SK-MEL-5 (cell line): ENCODE measurements around the gene UCK1. TPM values are rescaled to one million over a fixed set of nuclear protein-coding genes. Genes with fewer than 3 reads are reported as not detected.
A peak's percentile ranks its signal among the peaks of the same experiment; 100 is the strongest.
"Not testable (repeated sequence)": the region's sequence is repeated elsewhere in the genome, so short reads cannot be mapped to it uniquely, and the experiment has no call there.

Source experiments
- DNase-seq: peaks from one replicate; pipeline ENCODE4 v3.0.0-alpha.2; 2016; ENCODE audit warnings: low read depth, low spot score
- in situ Hi-C: cut with HindIII; loops from 2 replicates; pipeline ENCODE4 v1.10.0; 2016; ENCODE audit warnings: low sequenced_read_pairs, high pct_unique_total_duplicates, low pct_unique_long_range_greater_than_20kb
- total RNA-seq: library from RNA; depleted of rRNA; stranded (reverse); fragments of >200 nt; shearing (Covaris generic); gene quantifications from 2 replicates; pipeline ENCODE4 v1.2.3, GENCODE V29; 2014

The UCK1 gene
- total RNA-seq, 1 experiment from 2014 or later: 46.8 TPM

DNA sequence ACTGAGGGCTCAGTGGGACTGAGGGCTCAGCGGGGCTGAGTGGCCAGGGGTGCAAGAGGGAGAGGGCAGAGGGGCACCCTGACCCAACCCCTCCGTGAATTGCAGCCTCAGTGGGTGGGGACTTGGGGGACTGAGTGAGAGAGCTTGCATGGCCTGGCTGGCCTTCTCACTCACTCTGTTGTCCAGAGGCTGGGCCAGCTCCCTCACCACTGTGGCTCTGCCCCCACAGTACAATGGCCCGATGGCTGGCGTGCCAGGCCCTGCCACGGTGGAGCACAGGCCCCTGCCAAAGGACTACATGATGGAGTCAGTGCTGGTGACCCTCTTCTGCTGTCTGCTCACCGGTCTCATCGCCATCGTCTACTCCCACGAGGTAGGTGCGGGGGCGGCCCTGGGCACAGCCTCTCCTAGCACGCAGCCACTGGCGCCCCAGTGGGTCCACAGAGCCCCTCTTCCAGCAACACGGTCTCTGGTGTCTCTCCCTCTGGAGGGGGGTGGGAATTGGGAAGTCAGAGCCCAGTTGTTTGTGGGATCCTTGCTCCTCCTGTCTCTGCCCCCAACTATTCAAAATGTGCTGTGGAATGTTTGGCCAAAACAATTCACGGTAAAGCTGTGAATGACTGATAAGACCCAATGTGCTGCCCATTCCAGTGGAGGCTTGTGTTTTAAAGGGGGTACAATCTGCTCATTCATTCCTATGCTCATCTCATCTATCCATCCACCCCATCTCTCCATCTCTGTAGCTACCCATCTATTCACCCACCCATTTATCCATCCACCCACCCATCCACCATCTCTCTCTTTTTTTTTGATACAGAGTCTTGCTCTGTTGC, 25.0 kb upstream of the UCK1 start:
- in situ Hi-C loops: no loop called here
- no peak for DNase-seq

DNA sequence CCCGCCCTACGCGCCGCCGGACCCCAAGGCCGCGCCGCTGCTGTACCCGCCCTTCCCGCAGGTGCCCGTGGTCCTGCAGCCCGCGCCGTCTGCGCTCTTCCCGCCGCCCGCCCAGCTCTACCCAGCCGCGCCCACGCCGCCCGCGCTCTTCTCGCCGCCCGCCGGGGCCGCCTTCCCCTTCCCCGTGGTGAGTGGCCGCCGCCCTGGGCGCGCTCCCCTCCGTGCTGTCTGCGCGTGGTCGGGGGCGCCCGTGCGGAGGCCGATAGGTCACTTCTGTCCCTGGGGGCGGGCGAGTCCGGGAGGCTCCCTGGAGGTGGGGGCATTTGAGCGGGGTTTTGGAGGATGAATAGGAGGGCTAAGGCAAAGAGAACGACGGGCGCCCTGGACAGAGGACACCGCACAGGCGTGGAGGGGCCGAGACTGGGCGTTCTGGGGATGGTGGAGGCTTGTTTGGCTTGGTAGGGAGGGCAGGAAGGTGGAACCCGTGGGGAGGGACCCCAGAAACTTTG, 23.8 kb upstream of the UCK1 start:
- in situ Hi-C loops: no loop called here
- DNase-seq: no peak

DNA sequence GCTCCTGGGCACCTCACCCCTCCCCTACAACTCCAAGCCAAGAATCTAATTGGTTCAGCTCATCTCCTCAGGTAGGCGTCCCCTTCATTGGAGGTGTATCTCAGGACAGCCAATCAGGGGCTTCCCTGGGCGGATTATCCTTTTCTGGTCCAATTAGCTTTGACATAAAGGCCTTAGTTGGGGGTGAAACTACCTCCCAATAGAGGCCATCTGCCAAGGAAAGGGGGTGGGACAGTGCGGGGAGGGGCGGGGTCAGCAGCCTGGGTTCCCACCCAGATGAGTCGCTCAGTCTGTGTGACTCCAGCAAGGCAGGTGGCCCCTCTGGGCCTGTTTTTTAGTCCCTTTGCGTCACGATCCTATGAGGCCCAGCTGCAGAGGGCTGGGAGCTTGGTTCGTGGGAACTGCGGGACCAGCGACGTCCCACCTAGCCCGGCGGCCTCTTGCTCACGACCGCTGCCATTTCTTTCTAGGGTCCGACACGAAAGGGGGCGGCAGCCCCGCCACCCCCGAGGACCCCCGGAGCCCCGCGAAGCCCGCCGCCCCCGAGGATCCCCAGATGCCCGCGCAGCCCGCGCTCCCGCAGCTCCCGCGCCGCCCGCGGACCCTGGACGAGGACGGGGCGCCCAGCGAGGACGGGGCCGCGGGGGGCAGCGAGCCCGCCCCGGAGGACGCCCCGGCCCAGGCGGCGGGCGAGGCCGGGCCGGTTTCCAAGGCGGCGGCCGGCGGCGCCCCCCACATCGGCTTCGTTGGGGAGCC, 23.2 kb upstream of the UCK1 start:
- in situ Hi-C loops: no loop called here
- no peak for DNase-seq

DNA sequence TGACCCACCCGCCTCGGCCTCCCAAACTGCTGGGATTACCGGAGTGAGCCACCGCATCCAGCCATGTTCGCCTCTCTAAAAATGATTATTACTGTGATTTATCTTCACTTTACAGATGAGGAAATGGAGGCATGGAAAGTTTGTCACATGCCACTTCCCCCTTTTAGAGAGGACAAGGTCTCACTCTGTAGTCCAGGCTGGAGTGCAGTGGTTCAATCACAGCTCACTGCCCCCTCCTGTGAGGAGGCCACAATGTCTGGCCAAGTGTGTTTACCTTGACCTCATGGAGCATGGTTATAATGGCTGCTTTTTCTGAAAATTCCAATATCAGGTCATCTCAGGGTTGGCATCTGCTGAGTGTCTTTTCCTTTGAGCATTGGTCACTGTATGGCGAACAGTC, 21.0 kb upstream of the UCK1 start:
- in situ Hi-C loops: no loop called here
- no peak for DNase-seq

DNA sequence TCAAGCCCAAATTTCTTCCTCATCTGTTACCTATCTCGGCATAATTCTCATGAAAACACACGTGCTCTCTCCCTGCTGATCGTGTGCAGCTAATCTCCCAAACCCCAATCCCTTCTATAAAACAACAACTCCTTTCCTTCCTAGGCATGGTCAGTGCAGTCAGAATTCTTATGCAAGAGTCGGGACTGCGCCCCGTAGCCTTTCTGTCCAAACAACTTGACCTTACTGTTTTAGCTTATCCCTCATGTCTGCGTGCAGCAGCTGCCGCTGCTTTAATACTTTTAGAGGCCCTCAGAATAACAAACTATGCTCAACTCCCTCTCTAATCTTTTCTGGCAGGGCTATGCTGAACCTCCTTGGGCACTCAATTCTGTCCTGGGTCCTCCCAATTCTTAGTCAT, 19.4 kb upstream of the UCK1 start:
- in situ Hi-C loops, DNase-seq: not testable (repeated sequence)

DNA sequence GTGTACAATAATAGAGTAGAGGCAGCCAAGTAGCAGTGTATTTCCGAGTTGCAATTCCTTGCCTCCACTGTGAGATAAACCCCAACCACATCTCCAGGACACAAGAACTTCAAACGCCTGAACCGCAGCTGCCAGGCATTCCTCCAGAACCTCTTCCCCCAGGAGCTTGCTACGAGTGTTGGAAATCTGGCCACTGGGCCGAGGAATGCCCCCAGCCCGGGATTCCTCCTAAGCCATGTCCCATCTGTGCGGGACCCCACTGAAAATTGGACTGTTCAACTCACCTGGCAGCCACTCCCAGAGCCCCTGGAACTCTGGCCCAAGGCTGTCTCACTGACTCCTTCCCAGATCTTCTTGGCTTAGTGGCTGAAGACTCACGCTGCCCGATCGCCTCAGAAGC, 18.1 kb upstream of the UCK1 start:
- in situ Hi-C loops, DNase-seq: not testable (repeated sequence)

DNA sequence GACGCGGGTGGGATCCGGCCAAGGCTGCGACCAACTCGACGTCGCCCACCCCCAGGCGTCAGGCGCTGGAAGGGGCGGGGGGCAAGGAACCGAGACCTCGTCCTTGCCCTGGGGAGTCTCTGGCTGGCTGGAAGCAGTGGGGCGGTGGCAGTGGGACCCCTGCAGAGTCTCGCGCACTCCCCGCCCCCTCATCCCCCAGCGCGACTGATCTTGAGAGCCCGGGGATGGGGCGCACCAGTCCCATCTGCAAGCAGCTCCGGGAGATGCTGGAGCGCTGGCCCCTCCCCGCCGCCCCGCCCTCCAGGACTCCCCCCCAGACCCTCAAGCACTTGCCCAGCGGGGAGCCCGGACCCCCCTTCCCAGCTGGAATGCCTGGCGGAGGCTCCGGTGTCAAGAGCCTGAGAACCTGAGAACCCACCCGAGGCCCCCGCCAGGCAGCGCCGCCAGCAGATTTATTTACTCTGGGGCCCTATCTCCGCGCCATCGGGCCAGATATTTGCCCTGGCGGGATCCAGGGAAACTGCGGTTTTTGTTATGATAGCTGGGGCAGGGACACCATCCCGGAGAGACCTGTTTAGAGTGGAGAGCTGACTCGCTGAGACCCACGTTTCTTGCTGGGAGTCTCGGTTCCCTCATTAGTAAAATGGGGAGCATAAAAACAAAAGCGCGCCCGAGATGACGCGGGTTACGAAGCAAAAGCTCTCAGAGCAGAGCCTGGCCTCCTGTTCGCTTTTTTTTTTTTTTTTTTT, 15.4 kb upstream of the UCK1 start:
- in situ Hi-C loops: no loop called here
- DNase-seq: no peak

DNA sequence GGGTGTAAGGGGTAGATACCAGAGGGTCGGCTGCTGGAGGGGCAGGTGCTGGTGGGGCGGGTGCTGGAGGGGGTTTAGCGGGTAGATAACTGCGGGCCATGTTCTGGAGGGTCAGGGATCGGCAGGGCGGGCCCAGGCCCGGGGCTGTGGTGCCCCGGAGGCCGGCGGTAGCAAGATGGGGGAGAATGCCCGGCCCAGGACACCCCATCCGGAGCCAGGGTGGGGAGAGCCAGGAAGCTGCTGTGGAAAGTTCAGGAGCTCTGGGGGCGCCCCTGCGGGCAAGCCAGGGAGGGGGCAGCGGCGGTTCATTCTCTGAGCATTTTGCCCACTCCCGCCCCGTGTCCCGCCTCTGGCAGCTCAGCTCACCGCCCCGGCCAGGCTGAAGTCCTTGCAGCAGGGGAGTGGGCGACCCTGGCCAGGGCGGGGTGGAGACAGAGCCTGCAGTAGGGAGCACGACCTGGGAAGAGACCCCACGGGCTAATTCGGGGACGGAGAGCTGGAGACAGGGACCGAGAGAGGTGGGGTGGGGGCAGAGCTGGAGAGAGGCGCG, 14.8 kb upstream of the UCK1 start:
- in situ Hi-C loops: no loop called here
- DNase-seq: no peak

DNA sequence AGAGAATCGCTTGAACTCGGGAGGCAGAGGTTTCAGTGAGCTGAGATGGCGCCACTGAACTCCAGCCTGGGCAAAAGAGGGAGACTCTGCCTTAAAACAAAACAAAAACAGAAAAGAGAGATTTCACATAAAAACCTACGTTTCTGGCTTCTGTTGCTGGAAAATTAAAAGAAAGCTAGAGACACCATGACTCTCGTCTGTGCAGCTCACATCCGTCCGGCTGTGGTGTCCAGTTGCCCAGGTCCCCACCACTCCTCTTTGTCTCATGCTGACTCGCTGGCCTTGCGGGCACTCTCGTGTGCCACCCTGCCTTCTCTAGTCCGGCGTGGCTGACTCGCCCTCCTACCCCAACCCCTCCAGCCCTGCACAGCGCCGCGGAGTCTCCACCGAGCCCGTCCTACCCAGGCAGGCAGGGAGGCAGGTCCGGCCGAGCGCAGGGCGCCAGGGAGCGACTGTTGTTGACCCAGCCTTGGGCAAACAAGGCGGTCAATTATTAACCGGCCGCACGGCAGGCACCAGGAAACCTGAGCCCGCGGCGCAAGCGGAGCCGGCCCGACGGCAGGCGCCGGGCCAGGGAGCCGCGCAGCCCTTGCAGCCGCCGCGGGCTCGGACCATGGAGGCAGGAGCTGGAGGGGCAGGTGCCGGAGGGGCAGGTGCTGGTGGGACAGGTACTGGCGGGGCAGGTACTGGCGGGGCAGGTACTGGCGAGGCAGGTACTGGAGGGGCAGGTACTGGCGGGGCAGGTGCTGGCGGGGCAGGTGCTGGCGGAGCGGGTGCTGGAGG, 14.1 kb upstream of the UCK1 start, which contains the start of gene PRRT1B:
Gene PRRT1B (plus strand): TSS at position 521 of the 783 bp plus-strand sequence. CDS start 93 bp downstream, at position 614.
- in situ Hi-C loops: no loop called here
- no peak for DNase-seq

DNA sequence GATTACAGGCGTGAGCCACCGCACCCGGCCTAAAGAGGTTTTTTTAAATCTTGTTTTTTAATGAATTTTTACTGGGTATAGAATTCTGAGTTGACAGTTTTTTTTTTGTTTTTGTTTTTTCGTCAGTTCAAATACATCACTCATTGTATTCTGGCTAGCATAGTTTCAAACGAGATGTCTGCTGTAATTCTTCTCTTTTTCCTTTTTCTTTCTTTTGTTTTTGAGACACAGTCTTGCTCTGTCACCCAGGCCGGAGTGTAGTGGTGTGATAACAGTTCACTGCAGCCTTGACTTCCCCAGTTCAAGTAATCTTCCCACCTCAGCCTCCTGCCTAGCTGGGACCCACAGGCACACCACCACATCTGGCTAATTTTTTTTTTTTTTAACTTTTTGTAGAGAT, 12.1 kb upstream of the UCK1 start:
- no peak for DNase-seq
- in situ Hi-C loops: no loop called here

DNA sequence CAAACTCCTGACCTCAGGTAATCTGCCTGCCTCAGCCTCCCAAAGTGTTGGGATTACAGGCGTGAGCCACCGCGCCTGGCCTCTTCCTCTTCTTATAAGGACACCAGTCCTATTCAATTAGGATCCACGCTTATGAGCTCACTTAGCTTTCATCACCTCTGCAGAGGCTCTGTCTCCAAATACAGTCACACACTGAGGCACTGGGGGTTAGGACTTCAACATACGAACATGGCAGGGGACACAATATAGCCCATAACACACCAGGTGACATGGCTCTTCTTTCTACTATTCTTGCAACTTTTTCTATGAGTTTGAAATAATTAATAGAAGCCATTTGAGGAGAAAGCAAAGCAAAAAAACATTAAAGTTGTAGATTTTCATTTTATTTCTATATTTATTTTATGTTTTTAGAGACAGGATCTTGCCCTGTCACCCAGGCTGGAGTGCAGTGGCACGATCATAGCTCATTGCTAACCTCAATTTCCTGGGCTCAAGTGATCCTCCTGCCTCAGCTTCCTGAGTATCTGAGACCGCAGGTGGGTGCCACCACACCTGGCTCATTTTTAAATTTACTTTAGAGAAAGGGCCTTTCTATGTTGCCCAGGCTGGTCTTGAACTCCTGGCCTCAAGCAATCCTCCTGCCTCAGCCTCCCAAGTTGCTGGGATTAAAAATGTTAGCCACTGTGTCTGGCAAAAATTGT, 8.3 kb upstream of the UCK1 start:
- no peak for DNase-seq
- in situ Hi-C loops: no loop called here

DNA sequence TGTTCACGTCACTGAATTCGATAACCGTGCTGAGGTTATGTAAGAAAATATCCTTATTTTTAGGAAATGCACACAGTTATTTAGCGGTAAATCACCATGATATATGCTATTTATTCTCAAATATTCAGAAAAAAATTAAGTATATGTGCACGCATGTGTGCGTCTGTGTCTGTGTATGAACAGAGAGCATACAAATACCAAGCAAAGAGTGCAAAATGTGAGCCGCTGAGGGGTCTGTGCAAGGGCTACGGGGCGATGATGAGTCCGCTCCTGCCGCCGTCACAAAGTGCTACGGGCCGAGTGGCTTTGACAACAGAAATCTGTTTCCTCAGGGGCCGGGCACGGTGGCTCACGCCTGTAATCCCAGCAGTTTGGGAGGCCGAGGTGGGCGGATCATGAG, 6.9 kb upstream of the UCK1 start:
- DNase-seq: no peak
- in situ Hi-C loops: no loop called here

DNA sequence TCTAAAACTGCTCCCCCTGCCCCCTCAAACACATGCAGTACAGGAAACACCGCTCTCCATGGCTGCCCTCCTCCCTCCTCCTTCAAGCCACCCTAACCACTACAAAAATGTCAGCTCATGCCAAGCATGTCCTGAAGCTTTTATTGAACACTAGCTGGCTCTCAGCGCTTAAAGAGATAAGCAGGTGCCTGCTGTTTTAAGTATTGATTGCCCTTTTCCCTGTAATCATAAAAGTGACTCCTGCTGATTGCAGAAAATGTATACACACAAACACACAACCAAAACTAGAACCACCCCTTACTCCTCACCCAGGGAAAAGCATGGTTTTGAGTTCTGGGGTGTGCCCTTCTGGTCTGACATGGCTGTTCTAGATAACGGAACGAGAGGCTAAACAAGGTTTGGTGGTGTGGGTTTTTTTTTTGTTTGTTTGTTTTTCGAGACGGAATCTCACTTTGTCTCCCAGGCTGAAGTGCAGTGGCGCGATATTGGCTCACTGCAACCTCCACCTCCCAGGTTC, 3.7 kb upstream of the UCK1 start:
- in situ Hi-C loops: no loop called here
- no peak for DNase-seq

DNA sequence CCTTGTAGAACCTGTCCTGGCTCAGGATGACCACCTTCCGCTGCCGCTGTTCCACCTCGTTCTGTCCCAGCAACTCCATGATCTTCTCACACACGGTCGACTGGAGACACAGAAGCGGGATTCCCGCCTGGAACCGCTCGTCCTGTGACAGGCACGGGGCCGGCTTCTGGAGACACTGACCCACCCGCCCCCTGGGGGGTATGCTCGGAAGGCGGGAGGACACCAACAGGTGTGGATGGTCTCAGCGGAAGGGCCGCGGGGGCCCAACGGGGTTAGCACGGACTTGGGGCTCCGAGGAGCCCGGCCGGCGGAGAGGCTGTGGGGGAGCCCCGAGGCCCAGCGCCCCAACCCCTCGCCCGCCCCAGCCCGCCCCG, 530 bp downstream of the UCK1 start:
- DNase-seq: peak; percentile 65
- in situ Hi-C loops: no loop called here

DNA sequence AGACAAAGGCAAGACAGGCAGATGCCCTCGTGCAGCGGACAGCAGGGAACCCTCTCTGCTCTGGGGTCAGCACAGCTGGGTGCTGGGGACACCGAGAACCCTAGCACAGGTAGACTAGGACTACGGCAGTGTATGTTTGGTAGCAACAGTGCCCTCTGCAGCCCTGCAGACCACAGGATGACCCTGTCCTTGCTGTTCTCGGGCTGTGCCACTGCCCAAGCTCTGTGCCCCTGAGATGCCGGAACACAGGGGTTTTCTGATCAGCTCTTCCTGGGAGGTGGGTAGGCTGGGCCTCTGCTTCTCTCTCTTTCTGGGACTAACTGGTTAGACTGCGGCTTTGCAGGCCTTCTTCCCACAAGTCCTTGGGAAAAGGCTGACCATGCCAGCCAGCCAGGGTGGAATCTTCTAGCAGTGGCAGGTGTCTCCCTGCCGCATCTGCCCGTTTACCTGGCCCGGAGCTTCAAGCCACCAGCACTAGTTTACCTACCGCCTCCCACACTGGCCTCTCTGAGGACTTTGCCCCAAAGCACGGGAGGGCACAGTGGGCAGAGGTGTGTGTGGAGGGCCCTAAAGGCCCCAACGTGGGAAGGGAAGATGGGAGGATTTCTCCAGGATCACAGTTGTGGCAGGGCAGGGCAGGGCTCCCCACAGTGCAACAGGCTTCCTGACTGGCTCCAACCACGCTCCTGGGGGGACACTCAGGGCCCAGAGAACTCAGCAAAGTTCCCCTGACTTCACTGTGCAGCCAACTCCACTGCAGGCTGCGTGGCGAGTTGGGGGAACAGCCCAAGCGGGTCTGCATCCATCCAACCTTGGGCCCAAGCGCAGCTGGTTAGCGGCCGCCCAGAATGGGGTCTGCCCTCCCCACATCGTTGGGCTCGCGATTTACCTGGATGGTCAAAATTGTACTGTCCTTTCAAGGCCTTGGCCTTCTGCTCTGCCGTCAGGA, 1.2 kb downstream of the UCK1 start:
- in situ Hi-C loops: no loop called here
- no peak for DNase-seq
